GM12873 (cell line): ENCODE measurements around the gene OR1F1.

Experiments used
- TF ChIP-seq, protein P1 (sequence below): IDR thresholded peaks from 2 replicates; pipeline ENCODE4 v1.5.1; 2012; ENCODE audit warnings: low read depth, mild to moderate bottlenecking, moderate library complexity, low read length, control low read depth; ENCODE audit not compliant: insufficient read depth; ENCODE audit errors: missing control alignments

Gene OR1F1

DNA sequence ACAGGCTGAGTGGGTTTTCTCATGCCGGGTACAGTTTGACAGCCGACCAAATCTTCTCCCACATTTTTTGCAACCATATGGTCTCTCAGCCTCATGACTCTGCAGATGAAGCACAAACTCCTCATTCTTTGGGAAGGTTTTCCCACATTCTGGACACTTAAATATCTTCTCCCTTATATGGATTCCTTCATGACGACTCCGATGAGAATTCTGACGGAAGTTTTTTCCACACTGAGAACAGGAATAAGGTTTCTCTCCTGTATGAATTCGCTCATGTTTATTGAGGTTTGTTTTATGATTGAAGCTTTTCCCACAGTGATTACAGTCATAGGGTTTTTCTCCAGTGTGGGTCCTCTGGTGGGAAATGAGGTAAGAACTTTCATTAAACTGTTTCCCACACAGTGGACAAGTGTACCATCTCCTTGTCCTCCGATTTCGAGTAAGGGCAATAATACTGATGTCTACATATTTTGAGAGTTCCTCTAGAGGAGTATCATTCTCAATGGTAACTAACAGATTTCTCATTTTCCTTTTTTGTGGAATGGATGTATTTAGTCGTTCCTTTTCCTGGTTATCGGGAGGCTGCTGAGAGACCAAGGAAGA, 36.0 kb downstream of the OR1F1 start:
- TF ChIP-seq, protein P1, sequence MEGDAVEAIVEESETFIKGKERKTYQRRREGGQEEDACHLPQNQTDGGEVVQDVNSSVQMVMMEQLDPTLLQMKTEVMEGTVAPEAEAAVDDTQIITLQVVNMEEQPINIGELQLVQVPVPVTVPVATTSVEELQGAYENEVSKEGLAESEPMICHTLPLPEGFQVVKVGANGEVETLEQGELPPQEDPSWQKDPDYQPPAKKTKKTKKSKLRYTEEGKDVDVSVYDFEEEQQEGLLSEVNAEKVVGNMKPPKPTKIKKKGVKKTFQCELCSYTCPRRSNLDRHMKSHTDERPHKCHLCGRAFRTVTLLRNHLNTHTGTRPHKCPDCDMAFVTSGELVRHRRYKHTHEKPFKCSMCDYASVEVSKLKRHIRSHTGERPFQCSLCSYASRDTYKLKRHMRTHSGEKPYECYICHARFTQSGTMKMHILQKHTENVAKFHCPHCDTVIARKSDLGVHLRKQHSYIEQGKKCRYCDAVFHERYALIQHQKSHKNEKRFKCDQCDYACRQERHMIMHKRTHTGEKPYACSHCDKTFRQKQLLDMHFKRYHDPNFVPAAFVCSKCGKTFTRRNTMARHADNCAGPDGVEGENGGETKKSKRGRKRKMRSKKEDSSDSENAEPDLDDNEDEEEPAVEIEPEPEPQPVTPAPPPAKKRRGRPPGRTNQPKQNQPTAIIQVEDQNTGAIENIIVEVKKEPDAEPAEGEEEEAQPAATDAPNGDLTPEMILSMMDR, result no peak

DNA sequence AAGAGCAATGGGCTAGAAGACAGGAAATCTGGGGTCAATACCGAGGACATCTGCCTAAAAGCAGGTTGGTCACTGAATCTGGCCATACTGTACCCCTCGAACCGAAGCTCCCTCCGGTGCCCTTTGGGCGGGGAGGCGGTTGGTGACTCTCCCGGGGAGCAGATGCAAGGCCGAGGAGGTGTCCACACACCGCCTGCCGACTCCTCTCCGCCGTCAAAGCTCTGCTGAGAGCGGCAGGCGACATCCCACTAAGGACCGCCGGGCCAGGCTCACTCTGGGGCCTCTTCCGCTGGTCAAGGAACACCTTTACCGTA, 46.5 kb downstream of the OR1F1 start:
- TF ChIP-seq, protein P1, result no peak

DNA sequence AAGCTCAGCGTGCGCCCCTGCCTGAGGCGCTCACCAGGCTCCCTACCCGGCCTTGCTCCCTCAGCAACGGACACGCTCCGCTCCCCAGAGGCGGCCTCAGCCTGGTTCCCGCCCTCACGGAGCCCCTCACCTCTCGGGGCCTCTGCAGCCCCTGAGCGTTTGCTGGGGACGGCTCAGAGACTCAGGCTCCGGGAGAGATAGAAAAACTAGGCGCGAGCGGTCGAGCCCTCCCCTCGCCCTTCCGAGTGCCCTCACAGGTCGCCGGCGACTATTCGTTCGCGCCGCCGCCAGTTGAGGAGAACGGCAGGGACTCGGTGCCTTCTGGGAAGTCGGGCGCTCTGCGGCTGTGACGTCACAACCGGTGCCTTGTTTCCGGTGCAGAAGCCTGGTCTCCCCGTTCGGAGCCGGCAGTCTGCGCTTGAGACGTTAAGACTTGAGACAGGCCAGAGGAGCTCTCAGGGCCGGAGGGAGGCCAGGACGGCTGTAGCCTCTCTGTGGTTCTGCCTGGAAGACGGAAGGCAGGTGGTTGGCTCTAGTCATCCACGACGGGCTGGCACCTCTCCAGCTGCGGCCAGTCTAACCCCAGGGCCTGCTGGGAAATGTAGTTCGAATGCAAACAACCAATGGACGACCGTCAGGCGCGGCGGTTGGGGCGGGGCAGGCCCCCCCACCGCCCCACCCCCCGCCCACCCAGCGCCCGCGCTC, 47.0 kb downstream of the OR1F1 start, which contains the start of gene ZNF200:
ZNF200 (minus strand) TSS at position 302 of the 705 bp plus-strand sequence. CDS start 1,403 bp downstream, outside the sequence.
- TF ChIP-seq, protein P1, result no peak

DNA sequence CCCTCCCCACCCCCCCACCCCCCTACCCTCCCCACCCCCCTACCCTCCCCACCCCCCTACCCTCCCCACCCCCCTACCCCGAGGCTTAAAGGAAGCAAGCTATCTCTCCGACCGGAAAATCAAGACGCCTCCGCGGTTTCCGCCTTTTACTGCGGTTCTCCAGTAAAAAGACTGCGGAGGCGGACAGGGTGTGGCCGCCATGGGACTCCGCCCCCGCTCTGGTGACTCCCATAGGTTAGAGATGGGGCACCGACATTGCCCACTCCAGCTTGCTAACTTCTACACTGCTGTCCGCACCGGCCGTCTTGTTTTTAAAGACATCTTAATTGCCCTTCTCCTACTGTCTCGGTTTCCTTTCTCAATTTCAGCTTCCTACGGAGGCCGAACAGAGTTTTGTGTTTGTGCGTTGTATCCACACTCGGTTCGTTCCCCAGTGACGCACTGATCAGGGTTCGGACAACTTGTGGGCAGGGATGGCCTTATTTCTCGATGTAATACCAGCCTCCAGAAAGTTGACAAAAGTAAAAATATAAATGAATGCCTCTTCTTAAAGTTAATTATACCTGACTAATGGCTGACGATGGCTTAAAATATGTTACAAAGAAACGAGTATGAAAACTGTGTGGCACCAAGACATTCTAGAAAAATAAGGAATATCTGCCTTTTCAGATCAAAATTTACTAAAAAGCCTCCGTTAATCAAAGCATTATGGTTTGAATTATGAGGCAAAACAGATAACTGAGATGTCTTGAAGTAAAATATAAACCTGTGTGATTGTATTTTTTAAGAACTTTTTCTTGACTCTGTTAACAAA, 48.1 kb downstream of the OR1F1 start:
- TF ChIP-seq, protein P1, result no peak

DNA sequence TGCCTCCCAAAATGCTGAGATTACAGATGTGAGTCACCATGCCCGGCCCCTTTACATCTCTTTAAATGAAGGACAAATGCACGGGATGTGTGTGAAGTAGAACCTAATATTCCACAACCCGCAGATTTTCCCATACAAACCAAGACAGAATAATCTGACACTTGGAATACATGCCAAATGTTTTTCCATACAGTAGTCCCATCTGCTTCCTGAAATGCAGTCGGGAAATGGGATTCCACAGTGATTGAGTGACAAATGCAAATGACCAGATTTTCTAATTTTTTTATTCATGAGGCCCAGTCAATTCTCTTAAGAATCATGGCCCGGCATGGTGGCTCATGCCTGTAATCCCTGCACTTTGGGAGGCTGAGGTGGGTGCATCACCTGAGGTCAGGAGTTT, 53.8 kb downstream of the OR1F1 start:
- TF ChIP-seq, protein P1, result no peak

DNA sequence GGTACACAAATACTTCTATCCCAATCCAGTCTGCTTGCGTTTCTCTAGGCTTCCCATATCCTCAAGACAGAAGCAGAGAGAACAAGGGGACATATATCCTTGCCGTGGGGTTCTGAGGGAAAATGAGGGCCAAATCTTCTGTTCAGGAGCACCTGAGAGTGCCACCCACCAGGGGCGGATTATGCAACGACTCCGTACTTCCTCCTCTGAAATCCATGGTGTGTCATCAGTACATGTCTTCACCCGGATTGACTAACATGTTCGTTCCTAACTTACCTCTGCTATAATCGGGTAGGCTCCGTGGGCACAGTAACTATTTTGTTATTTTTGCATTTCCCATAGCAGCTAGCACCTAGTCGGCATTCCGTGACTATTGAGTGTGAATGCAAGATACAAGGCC, 54.7 kb downstream of the OR1F1 start:
- TF ChIP-seq, protein P1, result no peak

DNA sequence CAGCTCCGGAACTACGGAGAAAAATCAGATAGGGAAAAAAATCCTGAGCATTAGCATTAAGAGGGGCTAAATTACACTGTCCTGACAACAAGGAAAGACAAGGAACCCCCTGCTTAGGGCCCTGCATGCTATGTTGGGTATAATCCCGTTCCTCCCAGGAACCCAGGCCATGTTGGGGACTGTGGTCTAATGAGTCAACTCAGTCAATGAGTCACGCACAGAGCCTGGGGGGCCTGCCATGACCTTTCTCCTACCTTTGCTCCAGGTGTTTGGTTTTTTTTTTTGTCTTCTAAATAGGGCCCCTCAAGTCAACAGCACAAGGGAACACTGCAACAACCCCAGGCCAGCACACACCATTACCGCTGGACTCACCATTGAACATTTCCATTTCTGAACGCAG, 55.9 kb downstream of the OR1F1 start:
- TF ChIP-seq, protein P1, result no peak
